Endothelial cell of umbilical vein (primary cell): ENCODE measurements around the gene CRISP3. TPM values are rescaled to one million over a fixed set of nuclear protein-coding genes. Genes with fewer than 3 reads are reported as not detected.

Experiments used
- BruUV-seq: library from RNA; stranded (reverse); fragments of 400-500 nt; replicated peaks from 2 replicates; lab custom pipeline; 2021; lab: Mats Ljungman, UMichigan
- CTCF ChIA-PET: fragments of 300-600, 350-600 bp; sonication (Branson Sonifier 250); formaldehyde crosslinking; loops from one replicate; lab custom pipeline; 2021; ENCODE audit warnings: antibody characterized with exemption, inconsistent platforms; lab: Charles Lee
- POLR2A ChIA-PET: fragments of 300-600, 350-600 bp; sonication (Branson Sonifier 250); formaldehyde crosslinking; loops from one replicate; lab custom pipeline; 2021; ENCODE audit warnings: antibody characterized with exemption, inconsistent platforms; lab: Charles Lee
- DNase-seq: peaks from one replicate; pipeline ENCODE4 v3.0.0-alpha.2; 2011; ENCODE audit warnings: low read depth, low spot score
- FAIRE-seq: peaks from 2 replicates; lab custom pipeline; 2011; peaks lifted over from hg19 to GRCh38; lab: Jason Lieb, UNC
- H2AFZ ChIP-seq: 2 replicates; pipeline ENCODE4 v1.6.0; 2012; ENCODE audit warnings: low read depth, low read length, control low read depth, inconsistent platforms
- H3K27ac ChIP-seq: 2 replicates; pipeline ENCODE4 v1.5.1; 2011; ENCODE audit warnings: low read depth, mild to moderate bottlenecking, control low read depth, low read length, moderate library complexity; ENCODE audit not compliant: insufficient read depth
- H3K27me3 ChIP-seq, 2 experiments: 2 replicates each; pipeline versions ENCODE4 v1.6.0 to v1.6.1; 2011; ENCODE audit warnings: low read length in 2 of 2, mixed read lengths in 1 of 2; ENCODE audit not compliant: control insufficient read depth in 2 of 2, insufficient read depth in 2 of 2
- H3K36me3 ChIP-seq, 2 experiments: 2 replicates in 1 of 2; 3 replicates in 1 of 2; pipeline ENCODE4 v1.5.1; 2011; ENCODE audit warnings: low read length in 2 of 2, mild to moderate bottlenecking in 1 of 2, moderate library complexity in 1 of 2; ENCODE audit not compliant: control insufficient read depth in 2 of 2, insufficient read depth in 2 of 2; ENCODE audit errors: extremely low read depth in 1 of 2
- H3K4me1 ChIP-seq: 3 replicates; pipeline ENCODE4 v1.5.1; 2011; ENCODE audit warnings: mild to moderate bottlenecking, low read length; ENCODE audit not compliant: control insufficient read depth, insufficient read depth; ENCODE audit errors: extremely low read depth
- H3K4me2 ChIP-seq: 2 replicates; pipeline ENCODE4 v1.6.1; 2011; ENCODE audit warnings: low read length, control low read depth, mixed read lengths; ENCODE audit not compliant: insufficient read depth
- H3K4me3 ChIP-seq, 3 experiments: fragments of 200-600 bp in 1 of 3; sonication (generic), shearing (Covaris generic) in 1 of 3; replicated peaks in 1 of 3; 2 replicates each; pipeline ENCODE4 v1.5.1; 2011 to 2016; ENCODE audit warnings: control low read depth in 3 of 3, low read length in 3 of 3, mild to moderate bottlenecking in 2 of 3, inconsistent platforms in 1 of 3, low read depth in 1 of 3, moderate library complexity in 1 of 3; ENCODE audit not compliant: insufficient read depth in 1 of 3
- H3K79me2 ChIP-seq: 2 replicates; pipeline ENCODE4 v1.6.0; 2012; ENCODE audit warnings: low read length, inconsistent platforms; ENCODE audit not compliant: control insufficient read depth, insufficient read depth
- H3K9ac ChIP-seq: replicated peaks from 2 replicates; pipeline ENCODE3; 2011; ENCODE audit warnings: low read length, control low read depth; ENCODE audit not compliant: insufficient read depth; ENCODE audit errors: extremely low read depth
- H3K9me1 ChIP-seq: replicated peaks from 3 replicates; pipeline ENCODE4 v1.6.0; 2011; ENCODE audit warnings: mild to moderate bottlenecking, low read length; ENCODE audit not compliant: control insufficient read depth, insufficient read depth; ENCODE audit errors: extremely low read depth
- H3K9me3 ChIP-seq: replicated peaks from 2 replicates; pipeline ENCODE4 v1.5.1; 2012; ENCODE audit warnings: low read length, inconsistent platforms; ENCODE audit not compliant: control insufficient read depth, insufficient read depth
- H4K20me1 ChIP-seq: replicated peaks from 2 replicates; pipeline ENCODE3; 2011; ENCODE audit warnings: mild to moderate bottlenecking, low read length; ENCODE audit not compliant: control insufficient read depth, insufficient read depth; ENCODE audit errors: extremely low read depth
- CTCF ChIP-seq, 2 donors: IDR thresholded peaks; 1 replicate in 1 of 2; 2 replicates in 1 of 2; pipeline ENCODE4 v1.5.1; 2011; ENCODE audit warnings: low read length in 2 of 2, mild to moderate bottlenecking in 2 of 2, moderate library complexity in 2 of 2, control low read depth in 1 of 2, inconsistent platforms in 1 of 2, low read depth in 1 of 2; ENCODE audit not compliant: insufficient read depth in 1 of 2; ENCODE audit errors: extremely low read depth in 1 of 2
- EZH2 ChIP-seq: IDR thresholded peaks from 2 replicates; pipeline ENCODE4 v1.6.1; 2012; ENCODE audit warnings: borderline replicate concordance, low read depth, mild to moderate bottlenecking, moderate library complexity, low read length, inconsistent platforms; ENCODE audit not compliant: severe bottlenecking
- FOS ChIP-seq: IDR thresholded peaks from 2 replicates; pipeline ENCODE4 v1.6.1; 2011; ENCODE audit warnings: mild to moderate bottlenecking, low read length, moderate library complexity, borderline replicate concordance; ENCODE audit not compliant: insufficient read depth
- GATA2 ChIP-seq: IDR thresholded peaks from 2 replicates; pipeline ENCODE4 v1.7.0; 2011; ENCODE audit warnings: low read depth, mild to moderate bottlenecking, moderate library complexity, mixed read lengths, low read length; ENCODE audit not compliant: insufficient read length, insufficient read depth
- JUN ChIP-seq: IDR thresholded peaks from 2 replicates; pipeline ENCODE4 v1.6.1; 2011; ENCODE audit warnings: borderline replicate concordance, low read depth; ENCODE audit not compliant: insufficient read length, insufficient read depth
- MAX ChIP-seq: IDR thresholded peaks from 2 replicates; pipeline ENCODE4 v1.6.1; 2011; ENCODE audit not compliant: insufficient read depth, insufficient read length
- MYC ChIP-seq: IDR thresholded peaks from one replicate; pipeline ENCODE4 v1.6.1; 2011; ENCODE audit warnings: mild to moderate bottlenecking, low read depth, low read length
- POLR2A ChIP-seq: IDR thresholded peaks from 2 replicates; pipeline ENCODE4 v1.6.1; 2012; ENCODE audit warnings: low read depth, mild to moderate bottlenecking, control low read depth, low read length
- POLR2AphosphoS5 ChIP-seq: IDR thresholded peaks from 2 replicates; pipeline ENCODE4 v1.6.1; 2012; ENCODE audit warnings: low read depth, mild to moderate bottlenecking, control low read depth, low read length, moderate library complexity; ENCODE audit not compliant: insufficient read depth
- dilution Hi-C: fragments of 300-500 bp; cut with MboI; formaldehyde crosslinking; loops from one replicate; pipeline ENCODE4 v1.15.0; 2019; ENCODE audit warnings: low sequenced_read_pairs; ENCODE audit not compliant: extremely low pct_ligation_motif_present
- intact Hi-C: fragments of 100-400 bp; cut with micrococcal nuclease; formaldehyde crosslinking; loops from one replicate; pipeline ENCODE4 v1.10.0; 2022
- polyA plus RNA-seq, 4 experiments: library from polyadenylated mRNA; depleted of rRNA in 3 of 4; stranded (reverse) in 3 of 4; unstranded in 1 of 4; fragments of >200 nt; gene quantifications; 2 replicates each; pipeline versions ENCODE4 v1.2.1 to v1.2.3, GENCODE V29; 2011 to 2012; ENCODE audit warnings: missing spikeins in 1 of 4
- total RNA-seq: library from RNA; stranded (reverse); gene quantifications from 2 replicates; pipeline ENCODE4 v1.2.3, GENCODE V29; 2021

The CRISP3 gene
- total and polyA plus RNA-seq, 2 donors (not counting 3 experiments of a cell fraction or from before 2014, with no cell fraction given) = not detected

- ChIA-PET CTCF (no interaction called here), POLR2A (no interaction called here)
- H3K27me3 ChIP-seq = no peaks in the 10 kb centered on the region
- DNase-seq (no peak), FAIRE-seq (no peak)
- no peak overlapping the region for H3K4me2 ChIP-seq
- no peak overlapping the region for H3K9ac ChIP-seq
- intact Hi-C loops (no loop called here), dilution Hi-C loops (no loop called here)
- no peak overlapping the region for H3K27ac ChIP-seq
- BruUV-seq = no TSS peak
- H4K20me1 ChIP-seq = no peaks in the 10 kb centered on the region
- H3K9me1 ChIP-seq = no peaks in the 10 kb centered on the region
- H3K79me2 ChIP-seq = no peaks in the 10 kb centered on the region
- no peak overlapping the region for H3K4me3 ChIP-seq
- TF ChIP-seq FOS = no peak
- TF ChIP-seq EZH2 = no peak
- TF ChIP-seq POLR2AphosphoS5 = no peak
- no peak for TF ChIP-seq MYC
- TF ChIP-seq CTCF (IDR thresholded peaks at IDR 0.05; ENCODE audit: extremely low read depth in 1 of 2, insufficient read depth in 1 of 2, low read depth in 1 of 2, low read length in 2 of 2) = no peak
- TF ChIP-seq JUN = no peak
- TF ChIP-seq GATA2 = no peak
- no peak for TF ChIP-seq POLR2A
- no peak for TF ChIP-seq MAX
- H3K9me3 ChIP-seq = no peaks in the 10 kb centered on the region
- no peak overlapping the region for H2AFZ ChIP-seq
- no peaks in the 10 kb centered on the region for H3K4me1 ChIP-seq
- H3K36me3 ChIP-seq = no peaks in the 10 kb centered on the region
Measured at GRCh38 chr6:49720372-49720771, 23.8 kb downstream of the CRISP3 start.
